EH (cell line): ENCODE data around the gene RTN4RL1.
A peak's percentile ranks its signal among the peaks of the same experiment; 100 is the strongest.

Experiments used
- DNase-seq: peaks from one replicate; pipeline ENCODE4 v3.0.0-alpha.2; 2015; ENCODE audit warnings: low read depth

The RTN4RL1 gene

GRCh38 chr17:2059547-2060384, 34.6 kb upstream of the RTN4RL1 start:
- DNase-seq = no peak

- peak; percentile 66 for DNase-seq
Observed at GRCh38 chr17:2058586-2059546, 33.7 kb upstream of the RTN4RL1 start.

- no peak for DNase-seq
Observed at GRCh38 chr17:2057760-2058585, 32.8 kb upstream of the RTN4RL1 start.

- DNase-seq = peak; percentile 42
Observed at GRCh38 chr17:2057175-2057759, 32.1 kb upstream of the RTN4RL1 start.

- peak; percentile 74 for DNase-seq
Observed at GRCh38 chr17:2056206-2057174, 31.4 kb upstream of the RTN4RL1 start.

GRCh38 chr17:2055292-2056205, 30.4 kb upstream of the RTN4RL1 start:
- DNase-seq = peak; percentile 73

- peak; percentile 83 for DNase-seq
Observed at GRCh38 chr17:2054512-2055291, 29.6 kb upstream of the RTN4RL1 start, which contains the start of gene HIC1. HIC1 (plus strand) TSS chr17:2055103; CDS start chr17:2056691, 1,588 bp downstream.

GRCh38 chr17:2054262-2054511, 29.1 kb upstream of the RTN4RL1 start:
- DNase-seq = no peak

- DNase-seq = peak; percentile 77
Observed at GRCh38 chr17:2053380-2054261, 28.5 kb upstream of the RTN4RL1 start.

GRCh38 chr17:2051933-2052559, 26.9 kb upstream of the RTN4RL1 start:
- no peak for DNase-seq

- peak; percentile 69 for DNase-seq
Observed at GRCh38 chr17:2051061-2051932, 26.2 kb upstream of the RTN4RL1 start.

- DNase-seq = peak; percentile 77
Observed at GRCh38 chr17:2050300-2051060, 25.3 kb upstream of the RTN4RL1 start.

- peak; percentile 81 for DNase-seq
Observed at GRCh38 chr17:2049333-2050299, 24.5 kb upstream of the RTN4RL1 start.

GRCh38 chr17:2048805-2049204, 23.7 kb upstream of the RTN4RL1 start:
- DNase-seq = no peak
